RWPE1 (cell line): ENCODE measurements around the gene RAN.
"Not testable (repeated sequence)": the region's sequence is repeated elsewhere in the genome, so short reads cannot be mapped to it uniquely, and the experiment has no call there.

Experiments
- CTCF ChIA-PET: fragments of 350-600 bp; sonication (Branson Sonifier 250); formaldehyde crosslinking; extraction: SDS; loops from one replicate; lab custom pipeline; 2021; lab: Yijun Ruan, JAX
- POLR2A ChIA-PET: fragments of 400-600 bp; formaldehyde crosslinking; extraction: SDS; loops from one replicate; lab custom pipeline; 2020; ENCODE audit warnings: antibody characterized with exemption; ENCODE audit not compliant: low non-redundant PET; lab: Yijun Ruan, JAX
- DNase-seq: peaks from one replicate; pipeline ENCODE4 v3.0.0; 2012; ENCODE audit warnings: low spot score
- H3K27ac ChIP-seq: fragments of 450-650 bp; 2 replicates; pipeline ENCODE4 v1.5.1; 2017
- TF ChIP-seq, protein P1 (sequence below): fragments of 450-650 bp; conservative IDR thresholded peaks from 2 replicates; pipeline ENCODE4 v1.5.1; 2017; ENCODE audit warnings: low read depth, mild to moderate bottlenecking

Gene RAN

GRCh38 chr12:130862161-130862560 is 9.7 kb upstream of the RAN start:
- ChIA-PET POLR2A (no interaction called here), CTCF (interaction anchor here (1.1 kb wide), 1 partner anchor 9 kb away, joined by 5 read pairs; no protein-coding TSS in a partner anchor)
- H3K27ac ChIP-seq, result no peak overlapping the region
- no peak for DNase-seq
- TF ChIP-seq, protein P1, sequence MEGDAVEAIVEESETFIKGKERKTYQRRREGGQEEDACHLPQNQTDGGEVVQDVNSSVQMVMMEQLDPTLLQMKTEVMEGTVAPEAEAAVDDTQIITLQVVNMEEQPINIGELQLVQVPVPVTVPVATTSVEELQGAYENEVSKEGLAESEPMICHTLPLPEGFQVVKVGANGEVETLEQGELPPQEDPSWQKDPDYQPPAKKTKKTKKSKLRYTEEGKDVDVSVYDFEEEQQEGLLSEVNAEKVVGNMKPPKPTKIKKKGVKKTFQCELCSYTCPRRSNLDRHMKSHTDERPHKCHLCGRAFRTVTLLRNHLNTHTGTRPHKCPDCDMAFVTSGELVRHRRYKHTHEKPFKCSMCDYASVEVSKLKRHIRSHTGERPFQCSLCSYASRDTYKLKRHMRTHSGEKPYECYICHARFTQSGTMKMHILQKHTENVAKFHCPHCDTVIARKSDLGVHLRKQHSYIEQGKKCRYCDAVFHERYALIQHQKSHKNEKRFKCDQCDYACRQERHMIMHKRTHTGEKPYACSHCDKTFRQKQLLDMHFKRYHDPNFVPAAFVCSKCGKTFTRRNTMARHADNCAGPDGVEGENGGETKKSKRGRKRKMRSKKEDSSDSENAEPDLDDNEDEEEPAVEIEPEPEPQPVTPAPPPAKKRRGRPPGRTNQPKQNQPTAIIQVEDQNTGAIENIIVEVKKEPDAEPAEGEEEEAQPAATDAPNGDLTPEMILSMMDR, result no peak

DNA sequence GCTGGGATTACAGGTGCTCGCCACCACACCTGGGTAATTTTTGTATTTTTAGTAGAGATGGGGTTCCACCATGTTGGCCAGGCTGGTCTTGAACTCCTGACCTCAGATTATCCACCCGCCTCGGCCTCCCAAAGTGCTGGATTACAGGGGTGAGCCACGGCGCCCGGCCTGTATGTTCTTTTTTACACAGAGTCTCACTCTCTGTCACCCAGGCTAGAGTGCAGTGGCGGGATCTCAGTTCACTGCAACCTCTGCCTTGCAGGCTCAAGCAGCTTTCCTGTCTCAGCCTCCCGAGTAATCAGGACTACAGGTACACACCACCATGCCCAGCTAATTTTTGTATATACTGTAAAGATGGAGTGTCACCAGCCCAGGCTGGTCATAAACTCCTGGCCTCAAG is 9.1 kb upstream of the RAN start:
- POLR2A ChIA-PET, H3K27ac ChIP-seq, DNase-seq: not testable (repeated sequence)
- CTCF ChIA-PET, result interaction anchor here (1.1 kb wide), 1 partner anchor 8 kb away, joined by 5 read pairs; no protein-coding TSS in a partner anchor

DNA sequence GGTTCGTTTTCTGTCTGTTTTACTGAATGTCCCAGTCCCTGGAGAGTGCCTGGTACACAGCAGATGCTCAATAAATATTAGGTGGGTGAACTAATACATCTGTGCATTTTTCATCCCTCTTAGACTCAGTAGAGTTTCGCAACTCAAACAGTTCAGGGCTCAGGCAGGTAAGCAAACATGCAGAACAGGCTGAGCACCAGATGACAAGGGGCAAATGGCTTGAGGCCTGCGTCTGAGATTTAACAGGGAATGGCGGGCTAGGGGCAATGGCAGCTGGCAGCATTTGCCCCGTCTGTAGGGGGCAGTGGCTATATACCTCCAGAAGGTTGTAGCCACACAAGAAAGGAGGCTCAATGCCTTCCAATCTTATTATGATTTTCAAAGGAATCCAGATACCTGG is 8.6 kb upstream of the RAN start:
- TF ChIP-seq, protein P1, result no peak
- ChIA-PET POLR2A (no interaction called here), CTCF (no interaction called here)
- no peak overlapping the region for H3K27ac ChIP-seq
- no peak for DNase-seq

DNA sequence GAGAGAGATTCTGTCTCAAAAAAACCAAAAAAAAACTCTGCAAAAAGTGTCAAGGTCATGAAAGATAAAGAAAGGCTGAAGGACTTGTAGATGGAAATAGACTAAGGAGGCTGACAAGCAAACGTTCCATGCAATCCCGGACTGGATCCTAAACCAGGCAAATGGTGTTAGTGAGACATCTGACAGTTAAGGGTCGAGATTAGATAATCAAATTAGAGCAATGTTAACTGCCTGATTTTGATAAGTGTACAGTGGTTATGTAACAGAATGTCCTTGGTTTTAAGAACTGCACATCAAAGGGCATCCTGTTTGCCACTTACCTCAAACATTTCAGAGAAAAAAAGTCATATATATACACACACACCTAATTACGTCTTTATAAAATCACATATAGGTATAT is 3.5 kb upstream of the RAN start:
- TF ChIP-seq, protein P1, result no peak
- H3K27ac ChIP-seq, result no peak overlapping the region
- ChIA-PET CTCF (interaction anchor here (0.6 kb wide), 1 partner anchor 106 kb away, joined by 4 read pairs; no protein-coding TSS in a partner anchor), POLR2A (no interaction called here)
- no peak for DNase-seq

DNA sequence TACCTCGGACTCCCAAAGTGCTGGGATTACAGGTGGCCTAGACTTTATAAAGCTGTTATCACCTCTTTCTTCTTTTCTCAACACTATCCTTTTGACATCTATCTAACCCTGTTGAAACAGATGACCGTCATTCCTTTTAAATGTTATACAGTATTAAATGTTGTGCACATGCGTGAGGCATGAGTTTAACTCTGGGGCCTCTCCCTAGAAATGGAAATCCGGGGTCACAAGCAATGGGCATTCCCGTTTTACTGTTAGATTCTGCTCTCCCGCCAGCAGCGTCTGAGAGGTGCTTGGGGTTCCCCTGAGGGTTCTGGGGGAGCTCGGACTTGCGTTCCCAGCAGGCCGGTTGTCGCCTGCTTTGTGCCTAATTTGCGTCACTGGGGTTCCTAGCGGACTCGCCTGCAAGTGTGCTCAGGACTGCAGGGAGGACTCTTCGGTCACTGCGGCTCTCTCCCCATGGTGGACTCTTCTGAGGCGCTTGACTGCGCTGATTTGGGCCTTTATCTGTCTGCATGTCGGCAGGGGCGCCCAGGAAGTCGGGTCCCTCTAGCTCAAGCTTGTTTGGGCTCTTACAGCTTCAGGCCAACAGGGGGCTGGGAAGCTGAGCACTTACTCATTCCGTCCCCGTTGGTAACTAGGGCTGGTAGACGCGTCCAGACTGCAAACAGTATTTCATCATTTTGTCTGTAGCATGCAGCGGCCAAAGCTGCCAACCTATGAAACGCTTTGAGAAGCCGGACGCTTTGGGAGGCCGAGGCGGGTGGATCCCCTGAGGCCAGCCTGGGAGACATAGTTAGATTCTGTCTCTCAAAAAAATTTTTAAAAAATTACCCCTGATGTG is 1.2 kb upstream of the RAN start:
- ChIA-PET POLR2A (interaction anchor here (0.6 kb wide), 1 partner anchor 43 kb away, joined by 3 read pairs; no protein-coding TSS in a partner anchor), CTCF (interaction anchor here (0.6 to 1.1 kb wide), 8 partner anchors 9 to 1087 kb away, joined by 3 to 6 read pairs (median 3); no protein-coding TSS in a partner anchor)
- peak; percentile 85 for DNase-seq
- peak overlapping the region; percentile 94 for H3K27ac ChIP-seq
- TF ChIP-seq, protein P1, result peak; percentile 63

DNA sequence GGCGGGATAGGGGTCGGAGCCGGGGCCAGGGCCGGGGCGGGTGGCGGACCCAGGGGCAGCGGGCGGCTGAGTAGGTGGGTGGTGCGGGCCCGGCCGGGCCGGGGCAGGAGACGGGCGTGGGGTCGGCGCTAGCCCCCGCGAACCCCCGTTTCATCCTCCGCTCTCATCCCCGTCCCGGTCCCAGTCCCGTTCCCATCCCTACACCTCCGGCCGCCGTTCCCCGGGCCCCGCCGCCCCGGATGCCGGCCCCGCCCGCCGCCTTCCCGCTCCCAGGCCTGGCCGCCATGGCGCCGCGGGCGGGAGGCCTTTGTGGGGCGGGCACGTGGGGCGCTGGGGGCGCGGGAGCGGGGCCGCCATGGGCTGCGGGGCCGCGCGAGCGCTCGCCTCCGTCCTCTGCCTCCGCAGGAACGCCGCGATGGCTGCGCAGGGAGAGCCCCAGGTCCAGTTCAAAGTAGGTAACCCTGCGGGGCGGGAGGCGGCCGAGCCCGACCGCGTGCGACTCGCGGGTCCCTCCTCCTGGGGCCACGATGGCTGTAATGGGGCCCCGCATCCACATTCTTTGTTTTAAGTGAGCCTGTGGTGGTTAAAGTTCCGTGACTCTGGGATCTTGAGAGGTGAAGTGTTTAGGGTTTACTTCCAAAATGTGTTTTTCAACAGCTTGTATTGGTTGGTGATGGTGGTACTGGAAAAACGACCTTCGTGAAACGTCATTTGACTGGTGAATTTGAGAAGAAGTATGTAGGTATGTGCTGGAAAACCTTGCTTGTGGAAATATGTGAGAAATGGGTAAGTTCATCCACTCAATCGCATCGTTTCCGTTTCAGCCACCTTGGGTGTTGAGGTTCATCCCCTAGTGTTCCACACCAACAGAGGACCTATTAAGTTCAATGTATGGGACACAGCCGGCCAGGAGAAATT is 572 bp downstream of the RAN start:
- ChIA-PET CTCF (interaction anchor here (0.6 kb wide), 2 partner anchors 50 to 891 kb away, joined by 3 to 6 read pairs; no protein-coding TSS in a partner anchor), POLR2A (no interaction called here)
- peak; percentile 20 for DNase-seq

More for the DNA sequence above, 572 bp downstream of the RAN start:
- peak overlapping the region; percentile 94 for H3K27ac ChIP-seq
- TF ChIP-seq, protein P1, result no peak
